Measurements from ENCODE around the gene SPOP. TPM values are rescaled to one million over a fixed set of nuclear protein-coding genes. Genes with fewer than 3 reads are reported as not detected.
"Not testable (repeated sequence)": the region's sequence is repeated elsewhere in the genome, so short reads cannot be mapped to it uniquely, and the experiment has no call there.

SPOP gene
- total and polyA plus RNA-seq, 5 experiments from 2014 or later = 75.9 to 126 (median 92.0) TPM

DNA sequence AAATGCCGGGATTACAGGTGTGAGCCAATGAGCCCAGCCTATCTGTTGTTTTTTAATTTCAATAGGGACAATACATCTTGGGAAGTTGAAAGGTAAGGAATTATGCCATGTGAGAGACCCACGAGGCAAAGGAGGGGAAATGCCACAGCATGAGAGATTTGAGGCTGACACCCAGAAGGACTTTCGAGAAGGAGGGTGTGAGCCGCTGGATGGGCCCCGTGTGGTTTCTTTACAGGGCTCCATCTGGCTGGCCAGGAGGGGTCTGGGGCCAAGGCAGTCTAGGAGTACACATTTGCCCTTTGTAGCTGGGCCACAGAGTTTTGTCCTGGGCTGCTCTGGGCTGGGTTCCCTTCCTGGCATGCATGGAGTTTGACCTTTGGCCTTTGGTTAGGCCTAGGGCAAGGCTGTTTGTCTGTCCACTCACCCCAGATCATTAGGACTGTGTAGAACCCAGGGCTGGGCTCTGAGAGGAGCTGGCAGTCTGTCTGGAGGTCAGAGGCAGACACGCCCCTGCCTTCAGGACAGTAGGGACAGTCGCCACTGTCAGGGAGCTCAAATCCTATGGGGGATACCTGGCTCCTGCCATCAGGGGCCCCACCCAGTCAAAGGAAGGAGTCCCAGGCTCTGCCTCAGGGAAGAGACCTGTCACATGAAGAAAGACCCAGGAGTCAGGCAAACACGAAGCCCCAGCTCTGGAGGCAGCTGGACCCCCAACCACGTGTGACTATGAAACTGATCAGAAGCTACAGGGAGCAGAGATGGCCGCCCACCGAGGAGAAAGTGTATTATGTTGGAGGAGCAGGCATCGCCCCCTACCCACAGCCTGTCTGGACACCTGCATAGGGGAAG is 126.5 kb downstream of the SPOP start:
- Mint-ChIP-seq H3K9me3 (no peaks in the 10 kb centered on the region), H3K27me3 (peaks cover 0 to 8% (median 3%) of the 10 kb centered on the region in 5 donors), H3K4me3 (no peak overlapping the region), H3K36me3 (no peaks in the 10 kb centered on the region), H3K4me1 (peaks cover 0 to 7% (median 2%) of the 10 kb centered on the region in 4 donors), H3K27ac (no peak overlapping the region)
- ATAC-seq = no peak
- no peak for DNase-seq
- POLR2A ChIA-PET = no interaction called here

- H3K9me3 Mint-ChIP-seq, H3K36me3 Mint-ChIP-seq, ATAC-seq, H3K27me3 Mint-ChIP-seq, H3K27ac Mint-ChIP-seq, DNase-seq, H3K4me3 Mint-ChIP-seq, H3K4me1 Mint-ChIP-seq: not testable (repeated sequence)
- POLR2A ChIA-PET = interaction anchor here (0.6 kb wide), 2 partner anchors 273 to 279 kb away, joined by 3 to 10 read pairs; no protein-coding TSS in a partner anchor
These were observed 127.1 kb downstream of the SPOP start for GRCh38 chr17:49550764-49551163.

- POLR2A ChIA-PET = interaction anchor here (0.6 kb wide), 2 partner anchors 272 to 280 kb away, joined by 3 to 10 read pairs; no protein-coding TSS in a partner anchor
- Mint-ChIP-seq H3K4me3 (no peak overlapping the region), H3K4me1 (no peaks in the 10 kb centered on the region), H3K27me3 (peaks cover 0 to 8% (median 2%) of the 10 kb centered on the region in 5 donors), H3K36me3 (no peaks in the 10 kb centered on the region), H3K9me3 (no peaks in the 10 kb centered on the region), H3K27ac (peak overlapping the region in 1 of 10 donors; percentile 7)
- ATAC-seq = no peak
- no peak for DNase-seq
These were observed 127.9 kb downstream of the SPOP start for GRCh38 chr17:49549691-49550678.

GRCh38 chr17:49549311-49549605 is 128.6 kb downstream of the SPOP start:
- H3K9me3 Mint-ChIP-seq = peaks cover 0 to under 1% (median 0%) of the 10 kb centered on the region in 9 donors
- H3K36me3 Mint-ChIP-seq = peaks cover 0 to 2% (median 0%) of the 10 kb centered on the region in 3 donors
- H3K27ac Mint-ChIP-seq = peak overlapping the region in 1 of 10 donors; percentile 7
- ATAC-seq = no peak
- peaks cover 0 to 8% (median 2%) of the 10 kb centered on the region in 5 donors for H3K27me3 Mint-ChIP-seq
- DNase-seq = no peak
- no peaks in the 10 kb centered on the region for H3K4me1 Mint-ChIP-seq
- POLR2A ChIA-PET = no interaction called here
- H3K4me3 Mint-ChIP-seq = no peak overlapping the region

Other genes starting within 250 kb of the SPOP start
- under 1 TPM in 1 of 2 experiments, not detected in 1; 0.47 TPM for gene NGFR, start 182.8 kb downstream of the SPOP start, total RNA-seq
- gene NGFR, start 182.8 kb downstream of the SPOP start, polyA plus RNA-seq = not detected
- not detected for gene NXPH3, start 102.2 kb downstream of the SPOP start, total RNA-seq
- not detected for gene NXPH3, start 102.2 kb downstream of the SPOP start, polyA plus RNA-seq
- gene SLC35B1, start 29.9 kb upstream of the SPOP start, total RNA-seq = 10 to 100 TPM; 38.8 to 39.7 TPM
- gene SLC35B1, start 29.9 kb upstream of the SPOP start, polyA plus RNA-seq = 10 to 100 TPM; 20.3 to 27.4 (median 21.8) TPM
- 10 to 100 TPM; 84.5 to 90.8 TPM for gene FAM117A, start 86.0 kb upstream of the SPOP start, total RNA-seq
- 10 to 100 TPM; 36.9 to 53.6 (median 46.7) TPM for gene FAM117A, start 86.0 kb upstream of the SPOP start, polyA plus RNA-seq
- gene KAT7, start 110.6 kb upstream of the SPOP start, total RNA-seq = 100 to 1,000 TPM; 120 TPM
- 10 to 100 TPM; 34.4 to 51.1 (median 39.2) TPM for gene KAT7, start 110.6 kb upstream of the SPOP start, polyA plus RNA-seq
- gene TAC4, start 170.0 kb upstream of the SPOP start, total RNA-seq = not detected
- gene TAC4, start 170.0 kb upstream of the SPOP start, polyA plus RNA-seq = not detected